CD4-positive, alpha-beta T cell (primary cell): ENCODE data around the gene POLR3G. TPM values are rescaled to one million over a fixed set of nuclear protein-coding genes. Genes with fewer than 3 reads are reported as not detected.

ENCODE experiments used
- ATAC-seq: fragments of 200-7000 bp; cut with Tn5 transposase; one replicate; pipeline ENCODE4 v1.10.0; 2022; ENCODE audit warnings: mild to moderate bottlenecking; ENCODE audit not compliant: poor library complexity
- CTCF ChIA-PET: fragments of 350-600 bp; sonication (Branson Sonifier 250); formaldehyde crosslinking; loops from one replicate; lab custom pipeline; 2021; ENCODE audit warnings: antibody characterized with exemption, inconsistent platforms; lab: Charles Lee
- POLR2A ChIA-PET: fragments of 350-600 bp; sonication (Branson Sonifier 250); formaldehyde crosslinking; loops from one replicate; lab custom pipeline; 2021; ENCODE audit warnings: antibody characterized with exemption, inconsistent platforms; lab: Charles Lee
- DNase-seq, 14 experiments: peaks; one replicate each; pipeline ENCODE4 v3.0.0-alpha.2; 2013 to 2020; ENCODE audit warnings: mixed read lengths in 2 of 14
- H3K27ac ChIP-seq, 2 donors: one replicate each; pipeline versions ENCODE4 v1.5.1 to v1.7.0; 2013; ENCODE audit warnings: low read length in 2 of 2, low read depth in 1 of 2, mild to moderate bottlenecking in 1 of 2
- H3K27me3 ChIP-seq, 2 experiments: 1 replicate in 1 of 2; 2 replicates in 1 of 2; pipeline versions ENCODE4 v1.6.1 to v1.7.0; 2013; ENCODE audit warnings: low read length in 2 of 2, control low read depth in 1 of 2, mild to moderate bottlenecking in 1 of 2, moderate library complexity in 1 of 2; ENCODE audit not compliant: insufficient read depth in 2 of 2, control insufficient read depth in 1 of 2
- H3K36me3 ChIP-seq: one replicate; pipeline ENCODE4 v1.6.1; 2013; ENCODE audit warnings: low read length, control low read depth; ENCODE audit not compliant: insufficient read depth
- H3K4me1 ChIP-seq: one replicate; pipeline ENCODE4 v1.6.1; 2013; ENCODE audit warnings: low read length, control low read depth; ENCODE audit not compliant: insufficient read depth
- H3K4me3 ChIP-seq: one replicate; pipeline ENCODE4 v1.5.1; 2013; ENCODE audit warnings: mild to moderate bottlenecking, low read length, moderate library complexity
- H3K9me3 ChIP-seq, 2 experiments: 1 replicate in 1 of 2; 2 replicates in 1 of 2; pipeline versions ENCODE4 v1.6.1 to v1.7.0; 2013; ENCODE audit warnings: low read length in 2 of 2, mild to moderate bottlenecking in 2 of 2, control low read depth in 1 of 2, moderate library complexity in 1 of 2; ENCODE audit not compliant: control insufficient read depth in 1 of 2, insufficient read depth in 1 of 2
- H3K27ac Mint-ChIP-seq: one replicate; pipeline ENCODE4 v1.8.0; 2020; ENCODE audit warnings: mixed read lengths
- H3K27me3 Mint-ChIP-seq: one replicate; pipeline ENCODE4 v1.8.0; 2021; ENCODE audit warnings: mixed read lengths
- H3K36me3 Mint-ChIP-seq: one replicate; pipeline ENCODE4 v1.8.0; 2021; ENCODE audit warnings: low read depth, mixed read lengths
- H3K4me1 Mint-ChIP-seq: one replicate; pipeline ENCODE4 v1.8.0; 2021; ENCODE audit warnings: low read depth, mixed read lengths
- H3K4me3 Mint-ChIP-seq: one replicate; pipeline ENCODE4 v1.8.0; 2020; ENCODE audit warnings: mild to moderate bottlenecking, mixed read lengths
- H3K9me3 Mint-ChIP-seq: one replicate; pipeline ENCODE4 v1.8.0; 2020; ENCODE audit warnings: mixed read lengths
- intact Hi-C, 2 experiments: fragments of 100-400 bp; cut with DNase I in 1 of 2; cut with micrococcal nuclease in 1 of 2; formaldehyde crosslinking; loops; one replicate each; pipeline versions ENCODE4 v1.15.1 to v1.9.0; 2023 to 2025; cut with DNase I, micrococcal nuclease
- total RNA-seq, 174 experiments: library from RNA in 2 of 174; stranded (reverse) in 2 of 174; gene quantifications; one replicate each; pipeline ENCODE4 v1.2.3 and lab custom pipeline; 2021 to 2026
- TF ChIP-seq, protein P1 (sequence below): fragments of 200-600 bp; IDR thresholded peaks from one replicate; pipeline ENCODE4 v1.8.0; 2022; ENCODE audit warnings: antibody characterized with exemption, mild to moderate bottlenecking

POLR3G gene
- total RNA-seq, 2 experiments from 2014 or later, result 0.80 to 2.3 TPM

DNA sequence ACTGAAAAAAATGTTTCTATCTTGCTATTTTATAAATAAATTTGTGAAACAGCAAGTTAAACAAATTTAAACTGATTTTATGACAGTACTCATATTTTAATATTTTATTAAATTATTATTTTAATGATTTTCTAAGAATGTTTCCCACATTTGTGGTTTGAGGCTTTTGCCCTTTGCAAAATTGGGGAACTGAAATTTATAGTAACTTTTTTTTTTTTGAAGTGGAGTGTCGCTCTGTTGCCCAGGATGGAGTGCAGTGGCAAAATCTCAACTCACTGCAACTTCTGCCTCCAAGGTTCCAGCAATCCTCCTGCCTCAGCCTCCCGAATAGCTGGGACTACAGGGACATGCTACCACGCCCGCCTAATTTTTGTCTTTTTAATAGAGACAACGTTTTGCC lies 76.7 kb downstream of the POLR3G start:
- peaks cover 73% of the 10 kb centered on the region for H3K27me3 Mint-ChIP-seq
- CTCF ChIA-PET, result no interaction called here
- H3K27me3 ChIP-seq, result peaks cover 7 to 27% of the 10 kb centered on the region in 2 experiments

DNA sequence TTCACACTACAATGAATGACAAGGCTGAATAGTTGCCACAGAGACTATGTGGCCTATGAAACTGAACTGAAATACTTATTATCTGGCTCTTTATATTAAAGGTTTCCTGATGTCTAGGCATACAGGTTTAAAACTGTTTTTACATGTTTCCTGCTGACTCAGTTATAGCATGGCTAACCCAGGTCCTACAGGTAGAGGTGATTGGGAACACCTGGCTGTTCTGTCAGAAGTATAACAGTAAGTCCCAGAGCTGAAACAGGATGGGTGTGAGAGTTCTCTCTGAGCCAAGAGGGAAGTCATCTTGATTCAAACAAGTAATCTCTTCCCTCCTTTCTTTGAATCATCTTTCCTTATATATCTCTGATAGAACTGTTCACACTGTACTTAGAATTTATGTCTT lies 79.0 kb downstream of the POLR3G start:
- peaks cover 18 to 39% of the 10 kb centered on the region in 2 experiments for H3K27me3 ChIP-seq
- H3K36me3 Mint-ChIP-seq, result no peaks in the 10 kb centered on the region
- TF ChIP-seq, protein P1, sequence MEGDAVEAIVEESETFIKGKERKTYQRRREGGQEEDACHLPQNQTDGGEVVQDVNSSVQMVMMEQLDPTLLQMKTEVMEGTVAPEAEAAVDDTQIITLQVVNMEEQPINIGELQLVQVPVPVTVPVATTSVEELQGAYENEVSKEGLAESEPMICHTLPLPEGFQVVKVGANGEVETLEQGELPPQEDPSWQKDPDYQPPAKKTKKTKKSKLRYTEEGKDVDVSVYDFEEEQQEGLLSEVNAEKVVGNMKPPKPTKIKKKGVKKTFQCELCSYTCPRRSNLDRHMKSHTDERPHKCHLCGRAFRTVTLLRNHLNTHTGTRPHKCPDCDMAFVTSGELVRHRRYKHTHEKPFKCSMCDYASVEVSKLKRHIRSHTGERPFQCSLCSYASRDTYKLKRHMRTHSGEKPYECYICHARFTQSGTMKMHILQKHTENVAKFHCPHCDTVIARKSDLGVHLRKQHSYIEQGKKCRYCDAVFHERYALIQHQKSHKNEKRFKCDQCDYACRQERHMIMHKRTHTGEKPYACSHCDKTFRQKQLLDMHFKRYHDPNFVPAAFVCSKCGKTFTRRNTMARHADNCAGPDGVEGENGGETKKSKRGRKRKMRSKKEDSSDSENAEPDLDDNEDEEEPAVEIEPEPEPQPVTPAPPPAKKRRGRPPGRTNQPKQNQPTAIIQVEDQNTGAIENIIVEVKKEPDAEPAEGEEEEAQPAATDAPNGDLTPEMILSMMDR, result no peak
- no peak overlapping the region for H3K27ac Mint-ChIP-seq
- no peak for DNase-seq
- POLR2A ChIA-PET, result no interaction called here
- no peak for ATAC-seq
- H3K9me3 Mint-ChIP-seq, result no peaks in the 10 kb centered on the region
- H3K9me3 ChIP-seq, result peaks cover 0 to 5% of the 10 kb centered on the region in 2 experiments
- no peaks in the 10 kb centered on the region for H3K36me3 ChIP-seq
- peaks cover 81% of the 10 kb centered on the region for H3K27me3 Mint-ChIP-seq
- intact Hi-C loops, result no loop called here
- CTCF ChIA-PET, result no interaction called here
- H3K4me3 ChIP-seq, result no peak overlapping the region
- H3K4me1 Mint-ChIP-seq, result peaks cover 7% of the 10 kb centered on the region
- H3K4me1 ChIP-seq, result peaks cover 6% of the 10 kb centered on the region
- no peak overlapping the region for H3K4me3 Mint-ChIP-seq
- no peak overlapping the region for H3K27ac ChIP-seq

More for the DNA sequence above, 76.7 kb downstream of the POLR3G start:
- H3K27ac ChIP-seq, result no peak overlapping the region
- POLR2A ChIA-PET, result interaction anchor here (0.6 kb wide), 1 partner anchor 123 kb away, joined by 3 read pairs; no protein-coding TSS in a partner anchor
- no peak overlapping the region for H3K4me3 ChIP-seq
- ATAC-seq, result no peak
- intact Hi-C loops, result no loop called here
- no peak for DNase-seq
- TF ChIP-seq, protein P1, result no peak
- Mint-ChIP-seq H3K27ac (no peak overlapping the region), H3K36me3 (no peaks in the 10 kb centered on the region), H3K4me3 (no peak overlapping the region), H3K4me1 (no peaks in the 10 kb centered on the region), H3K9me3 (no peaks in the 10 kb centered on the region)
- H3K9me3 ChIP-seq, result no peaks in the 10 kb centered on the region
- no peaks in the 10 kb centered on the region for H3K36me3 ChIP-seq
- no peaks in the 10 kb centered on the region for H3K4me1 ChIP-seq

DNA sequence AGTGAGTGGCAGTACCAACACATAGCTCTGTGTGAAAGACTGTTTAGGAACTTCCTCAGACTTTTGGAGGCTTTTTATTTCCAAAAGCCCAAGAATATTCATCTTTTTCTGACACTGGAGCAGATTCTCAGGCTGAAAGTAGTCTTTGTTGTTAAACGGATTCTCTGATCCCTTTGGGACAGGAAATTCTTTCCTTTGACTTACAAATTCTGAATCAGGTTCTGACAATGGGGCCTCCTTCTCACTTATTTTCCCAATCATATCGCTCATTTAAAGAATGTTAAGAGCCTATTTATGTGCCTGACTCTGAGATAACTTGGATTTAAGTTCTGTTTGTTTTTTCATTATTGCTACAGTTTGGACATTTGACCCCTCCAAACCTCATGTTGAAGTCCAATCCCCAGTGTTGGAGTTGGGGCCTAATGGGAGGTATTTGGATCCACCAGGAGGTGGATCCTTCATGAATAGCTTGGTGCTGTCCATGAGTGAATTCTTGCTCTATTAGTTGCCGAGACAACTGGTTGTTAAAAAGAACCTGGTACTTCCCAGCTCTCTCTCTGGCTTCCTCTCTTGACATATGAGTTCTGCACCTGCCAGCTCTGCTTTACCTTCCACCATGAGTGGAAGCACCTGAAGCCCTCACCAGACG lies 79.8 kb downstream of the POLR3G start:
- Mint-ChIP-seq H3K9me3 (no peaks in the 10 kb centered on the region), H3K36me3 (no peaks in the 10 kb centered on the region), H3K27ac (no peak overlapping the region), H3K4me3 (no peak overlapping the region), H3K27me3 (peaks cover 84% of the 10 kb centered on the region), H3K4me1 (peaks cover 11% of the 10 kb centered on the region)
- H3K36me3 ChIP-seq, result no peaks in the 10 kb centered on the region
- peaks cover 10% of the 10 kb centered on the region for H3K4me1 ChIP-seq
- ChIA-PET POLR2A (no interaction called here), CTCF (no interaction called here)
- H3K9me3 ChIP-seq, result peaks cover 0 to 5% of the 10 kb centered on the region in 2 experiments
- no peak overlapping the region for H3K4me3 ChIP-seq
- ATAC-seq (no peak), DNase-seq (no peak)
- intact Hi-C loops, result no loop called here
- TF ChIP-seq, protein P1, result no peak
- H3K27me3 ChIP-seq, result peaks cover 20 to 45% of the 10 kb centered on the region in 2 experiments
- no peak overlapping the region for H3K27ac ChIP-seq
